ENCODE results near the gene MMP1.
A peak's percentile ranks its signal among the peaks of the same experiment; 100 is the strongest.
"Not testable (repeated sequence)": the region's sequence is repeated elsewhere in the genome, so short reads cannot be mapped to it uniquely, and the experiment has no call there.

Gene MMP1

DNA sequence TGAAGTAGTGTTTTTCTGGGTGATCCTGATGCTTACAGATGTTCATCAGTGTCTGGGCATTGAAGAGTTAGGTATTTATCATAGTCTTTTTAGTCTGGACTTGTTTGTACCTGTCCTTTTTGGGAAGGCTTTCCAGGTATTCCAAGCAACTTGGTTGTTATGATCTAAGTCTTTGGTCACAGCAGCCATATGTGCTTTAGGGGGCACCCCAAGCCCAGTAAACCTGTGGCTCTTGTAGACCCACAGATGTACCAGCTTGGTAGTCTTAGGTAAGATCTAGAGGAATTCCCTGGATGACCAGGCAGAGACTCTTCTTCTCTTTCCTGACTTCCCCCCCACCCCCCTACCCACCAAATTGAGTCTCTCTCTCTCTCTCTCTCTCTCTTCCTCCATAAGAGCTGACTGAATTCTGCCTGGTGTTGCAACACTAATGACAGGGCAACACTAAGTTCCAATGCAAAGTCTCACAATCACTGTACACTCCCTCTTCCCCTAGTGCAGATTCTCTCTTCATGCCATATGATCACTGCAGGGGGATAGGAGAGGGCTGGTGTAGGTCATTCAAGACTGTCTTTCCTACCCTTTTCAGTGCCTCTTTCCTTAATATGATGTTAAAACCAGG is 48.7 kb downstream of the MMP1 start:
- FAIRE-seq (no peak), DNase-seq (ENCODE audit: insufficient read length, low spot score) (no peak)
- TF ChIP-seq, protein P1, sequence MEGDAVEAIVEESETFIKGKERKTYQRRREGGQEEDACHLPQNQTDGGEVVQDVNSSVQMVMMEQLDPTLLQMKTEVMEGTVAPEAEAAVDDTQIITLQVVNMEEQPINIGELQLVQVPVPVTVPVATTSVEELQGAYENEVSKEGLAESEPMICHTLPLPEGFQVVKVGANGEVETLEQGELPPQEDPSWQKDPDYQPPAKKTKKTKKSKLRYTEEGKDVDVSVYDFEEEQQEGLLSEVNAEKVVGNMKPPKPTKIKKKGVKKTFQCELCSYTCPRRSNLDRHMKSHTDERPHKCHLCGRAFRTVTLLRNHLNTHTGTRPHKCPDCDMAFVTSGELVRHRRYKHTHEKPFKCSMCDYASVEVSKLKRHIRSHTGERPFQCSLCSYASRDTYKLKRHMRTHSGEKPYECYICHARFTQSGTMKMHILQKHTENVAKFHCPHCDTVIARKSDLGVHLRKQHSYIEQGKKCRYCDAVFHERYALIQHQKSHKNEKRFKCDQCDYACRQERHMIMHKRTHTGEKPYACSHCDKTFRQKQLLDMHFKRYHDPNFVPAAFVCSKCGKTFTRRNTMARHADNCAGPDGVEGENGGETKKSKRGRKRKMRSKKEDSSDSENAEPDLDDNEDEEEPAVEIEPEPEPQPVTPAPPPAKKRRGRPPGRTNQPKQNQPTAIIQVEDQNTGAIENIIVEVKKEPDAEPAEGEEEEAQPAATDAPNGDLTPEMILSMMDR (IDR thresholded peaks at IDR 0.05; ENCODE audit: insufficient read depth, missing control alignments), result peak; percentile 14

DNA sequence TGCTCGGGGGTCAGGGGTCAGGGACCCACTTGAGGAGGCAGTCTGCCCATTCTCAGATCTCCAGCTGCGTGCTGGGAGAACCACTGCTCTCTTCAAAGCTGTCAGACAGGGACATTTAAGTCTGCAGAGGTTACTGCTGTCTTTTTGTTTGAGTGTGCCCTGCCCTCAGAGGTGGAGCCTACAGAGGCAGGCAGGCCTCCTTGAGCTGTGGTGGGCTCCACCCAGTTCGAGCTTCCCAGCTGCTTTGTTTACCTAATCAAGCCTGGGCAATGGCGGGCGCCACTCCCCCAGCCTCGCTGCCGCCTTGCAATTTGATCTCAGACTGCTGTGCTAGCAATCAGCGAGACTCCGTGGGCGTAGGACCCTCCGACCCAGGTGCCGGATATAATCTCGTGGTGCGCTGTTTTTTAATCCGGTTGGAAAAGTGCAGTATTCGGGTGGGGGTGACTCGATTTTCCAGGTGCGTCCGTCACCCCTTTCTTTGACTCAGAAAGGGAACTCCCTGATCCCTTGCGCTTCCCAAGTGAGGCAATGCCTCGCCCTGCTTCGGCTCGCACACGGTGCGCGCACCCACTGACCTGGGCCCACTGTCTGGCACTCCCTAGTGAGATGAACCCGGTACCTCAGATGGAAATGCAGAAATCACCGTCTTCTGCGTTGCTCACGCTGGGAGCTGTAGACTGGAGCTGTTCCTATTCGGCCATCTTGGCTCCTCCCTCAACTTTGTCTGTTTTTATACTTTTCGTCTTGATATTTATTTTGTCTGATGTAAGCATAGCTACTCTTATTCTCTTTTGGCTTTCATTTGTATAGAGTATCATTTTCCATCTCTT is 51.0 kb downstream of the MMP1 start:
- not testable (repeated sequence) for FAIRE-seq; DNase-seq (ENCODE audit: insufficient read length, low spot score)

Data from D721Med (cell line).